Measurements from ENCODE around the gene GOLGA8S. TPM values are rescaled to one million over a fixed set of nuclear protein-coding genes. Genes with fewer than 3 reads are reported as not detected.
"Not testable (repeated sequence)": the region's sequence is repeated elsewhere in the genome, so short reads cannot be mapped to it uniquely, and the experiment has no call there.

The GOLGA8S gene, protein sequence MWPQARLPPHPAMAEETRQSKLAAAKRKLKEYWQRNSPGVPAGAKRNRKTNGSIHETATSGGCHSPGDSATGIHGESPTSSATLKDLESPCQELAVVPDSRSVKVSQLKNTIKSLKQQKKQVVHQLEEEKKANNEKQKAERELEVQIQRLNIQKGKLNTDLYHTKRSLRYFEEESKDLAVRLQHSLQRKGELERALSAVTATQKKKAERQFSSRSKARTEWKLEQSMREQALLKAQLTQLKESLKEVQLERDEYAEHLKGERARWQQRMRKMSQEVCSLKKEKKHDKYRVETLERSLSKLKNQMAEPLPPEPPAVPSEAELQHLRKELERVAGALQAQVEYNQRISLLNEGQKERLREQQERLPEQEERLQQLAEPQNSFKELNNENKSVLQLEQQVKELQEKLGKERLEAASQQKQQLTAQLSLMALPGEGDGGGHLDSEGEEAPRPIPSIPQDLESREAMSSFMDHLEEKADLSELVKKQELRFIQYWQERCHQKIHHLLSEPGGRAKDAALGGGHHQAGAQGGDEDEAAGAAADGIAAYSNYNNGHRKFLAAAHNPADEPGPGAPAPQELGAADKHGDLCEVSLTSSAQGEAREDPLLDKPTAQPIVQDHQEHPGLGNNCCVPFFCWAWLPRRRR
- 0.02 and 0.04 TPM in 2 replicates for polyA plus RNA-seq (2011; rRNA removed)
- not detected in 2 replicates for polyA minus RNA-seq (2011; rRNA and poly(A)+ RNA removed)

DNA sequence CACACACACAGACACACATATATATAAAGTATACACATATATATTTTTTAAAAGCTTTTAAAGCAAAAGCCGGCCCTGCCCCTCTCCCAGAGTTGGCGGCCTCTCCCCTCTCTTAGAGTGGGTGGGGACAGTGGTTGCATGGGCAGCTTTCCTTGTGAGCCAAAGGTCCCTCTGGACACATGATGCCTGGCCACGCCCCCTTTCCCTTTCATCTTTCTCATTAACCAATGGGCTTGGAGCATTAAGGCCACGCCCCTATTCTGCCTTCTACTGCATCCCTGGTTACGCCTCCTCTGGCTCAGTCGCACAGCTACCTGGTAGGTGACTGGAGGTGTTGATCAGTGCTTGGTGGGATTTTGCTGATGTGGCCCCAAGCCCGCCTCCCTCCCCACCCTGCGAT lies at the start of gene GOLGA8S:
TSS of gene GOLGA8S (plus strand) at position 301 of the 400 bp plus-strand sequence. CDS start at position 363, 62 bp downstream.
- DNase-seq (ENCODE audit: low read depth, low spot score); H3K27me3 ChIP-seq (ENCODE audit: control insufficient read depth, insufficient read depth, low read length); H3K27ac ChIP-seq (ENCODE audit: low read depth, low read length); H3K9me3 ChIP-seq (ENCODE audit: control insufficient read depth, insufficient read depth, low read length); H3K4me3 ChIP-seq (ENCODE audit: low read depth, low read length); CTCF ChIA-PET; POLR2A ChIA-PET: not testable (repeated sequence)

DNA sequence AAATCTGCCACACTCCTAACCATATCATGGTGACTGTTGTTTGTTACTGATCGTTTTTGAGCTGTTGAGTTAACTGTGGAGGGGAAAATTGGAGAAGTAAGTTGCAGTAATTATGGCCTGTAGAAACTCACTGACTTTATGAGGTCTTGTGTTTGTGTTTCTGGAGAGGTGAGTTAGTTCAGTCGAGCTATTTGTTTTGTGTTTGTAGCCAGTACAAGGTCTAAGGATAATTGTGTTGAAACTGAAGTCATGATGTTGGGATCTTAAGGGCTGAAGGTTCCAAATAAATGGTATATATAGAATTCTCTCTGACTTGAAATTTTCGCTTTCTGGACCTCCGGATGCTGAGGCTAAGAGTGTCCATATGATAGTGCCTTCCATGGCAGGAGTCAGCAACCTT lies 49.7 kb upstream of the GOLGA8S start:
- H3K27ac ChIP-seq (ENCODE audit: low read depth, low read length); POLR2A ChIA-PET; H3K9me3 ChIP-seq (ENCODE audit: control insufficient read depth, insufficient read depth, low read length); CTCF ChIA-PET; H3K27me3 ChIP-seq (ENCODE audit: control insufficient read depth, insufficient read depth, low read length); DNase-seq (ENCODE audit: low read depth, low spot score): not testable (repeated sequence)
- H3K4me3 ChIP-seq (ENCODE audit: low read depth, low read length): peak overlapping the region; percentile 27

DNA sequence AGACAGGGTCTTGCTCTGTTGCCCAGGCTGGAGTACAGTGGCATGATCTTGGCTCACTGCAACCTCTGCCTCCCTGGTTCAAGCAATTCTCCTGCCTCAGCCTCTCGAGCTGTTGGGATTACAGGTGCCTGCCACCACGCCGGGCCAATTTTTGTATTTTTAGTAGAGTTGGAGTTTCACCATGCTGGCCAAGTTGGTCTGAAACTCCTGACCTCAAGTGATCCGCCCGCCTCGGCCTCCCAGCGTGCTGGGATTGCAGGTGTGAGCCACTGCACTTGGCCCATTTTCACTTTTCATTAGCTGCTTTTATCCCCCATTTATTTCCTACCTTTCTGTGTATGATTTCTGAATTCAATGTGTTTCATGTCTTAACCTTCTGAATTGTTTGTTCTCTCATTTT lies 48.6 kb upstream of the GOLGA8S start:
- H3K27me3 ChIP-seq (ENCODE audit: control insufficient read depth, insufficient read depth, low read length); H3K4me3 ChIP-seq (ENCODE audit: low read depth, low read length); H3K9me3 ChIP-seq (ENCODE audit: control insufficient read depth, insufficient read depth, low read length); DNase-seq (ENCODE audit: low read depth, low spot score); H3K27ac ChIP-seq (ENCODE audit: low read depth, low read length); POLR2A ChIA-PET; CTCF ChIA-PET: not testable (repeated sequence)

GRCh38 chr15:23311233-23311632 lies 43.3 kb upstream of the GOLGA8S start:
- H3K27me3 ChIP-seq (ENCODE audit: control insufficient read depth, insufficient read depth, low read length); DNase-seq (ENCODE audit: low read depth, low spot score); H3K27ac ChIP-seq (ENCODE audit: low read depth, low read length); H3K4me3 ChIP-seq (ENCODE audit: low read depth, low read length); POLR2A ChIA-PET; CTCF ChIA-PET; H3K9me3 ChIP-seq (ENCODE audit: control insufficient read depth, insufficient read depth, low read length): not testable (repeated sequence)

DNA sequence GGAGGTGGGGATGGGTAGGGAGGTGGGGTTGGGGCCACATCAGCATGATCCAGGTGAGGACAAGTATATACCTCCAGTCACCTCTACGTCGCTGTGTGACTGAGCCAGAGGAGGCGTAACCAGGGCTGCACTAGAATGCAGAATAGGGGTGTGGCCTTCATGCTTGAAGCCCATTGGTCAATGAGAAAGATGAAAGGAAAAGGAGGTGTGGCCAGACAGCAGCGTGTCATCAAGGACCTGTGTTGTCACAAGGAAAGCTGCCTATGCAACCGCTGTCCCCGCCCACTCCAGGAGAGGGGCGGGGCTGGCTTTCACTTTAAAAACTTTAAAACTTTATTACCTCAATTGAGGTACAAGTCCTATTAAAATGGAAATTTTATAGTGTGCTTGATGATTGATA lies 20.5 kb upstream of the GOLGA8S start, which contains the start of gene GOLGA6L26:
TSS of gene GOLGA6L26 (minus strand) at position 101 of the 400 bp plus-strand sequence. CDS start at position 40, 61 bp downstream.
- H3K27ac ChIP-seq (ENCODE audit: low read depth, low read length); CTCF ChIA-PET: not testable (repeated sequence)

DNA sequence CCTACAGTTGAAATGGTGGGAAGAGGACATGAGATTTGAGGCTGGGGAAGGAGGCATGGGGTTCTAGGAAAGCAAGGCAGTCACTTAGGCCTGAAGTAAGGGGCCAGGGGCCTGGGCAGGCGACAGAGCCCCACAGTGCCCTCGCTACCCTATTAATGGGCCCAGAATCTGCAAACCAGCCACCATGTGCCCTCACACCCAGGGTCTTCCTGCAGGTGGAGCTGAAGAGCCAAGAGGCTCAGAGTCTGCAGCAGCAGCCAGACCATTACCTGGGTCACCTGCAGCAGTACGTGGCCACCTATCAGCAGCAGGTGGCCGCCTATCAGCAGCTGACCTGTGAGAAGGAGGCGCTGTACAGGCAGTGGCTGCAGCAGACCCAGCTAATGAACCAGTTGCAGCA lies 8.1 kb downstream of the GOLGA8S start:
- H3K27me3 ChIP-seq (ENCODE audit: control insufficient read depth, insufficient read depth, low read length); CTCF ChIA-PET; DNase-seq (ENCODE audit: low read depth, low spot score); POLR2A ChIA-PET; H3K4me3 ChIP-seq (ENCODE audit: low read depth, low read length); H3K9me3 ChIP-seq (ENCODE audit: control insufficient read depth, insufficient read depth, low read length); H3K27ac ChIP-seq (ENCODE audit: low read depth, low read length): not testable (repeated sequence)

More for the DNA sequence above, 20.5 kb upstream of the GOLGA8S start, which contains the start of gene GOLGA6L26:
- H3K9me3 ChIP-seq (ENCODE audit: control insufficient read depth, insufficient read depth, low read length); H3K4me3 ChIP-seq (ENCODE audit: low read depth, low read length); H3K27me3 ChIP-seq (ENCODE audit: control insufficient read depth, insufficient read depth, low read length); POLR2A ChIA-PET; DNase-seq (ENCODE audit: low read depth, low spot score): not testable (repeated sequence)

DNA sequence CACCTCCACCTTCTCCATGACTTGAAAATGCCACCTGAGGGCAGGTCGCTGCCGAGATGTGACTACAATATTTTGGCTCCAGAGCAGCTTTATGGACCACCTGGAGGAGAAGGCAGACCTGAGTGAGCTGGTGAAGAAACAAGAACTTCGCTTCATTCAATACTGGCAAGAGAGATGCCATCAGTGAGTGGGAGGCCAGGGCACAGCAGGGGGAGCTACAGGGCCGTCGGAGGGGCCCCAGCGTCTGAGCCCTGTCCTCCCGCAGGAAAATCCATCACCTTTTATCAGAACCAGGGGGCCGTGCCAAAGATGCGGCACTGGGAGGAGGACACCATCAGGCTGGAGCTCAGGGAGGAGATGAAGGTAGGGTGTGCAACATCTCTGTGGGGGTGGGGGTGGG lies 9.7 kb downstream of the GOLGA8S start:
- not testable (repeated sequence) for H3K27ac ChIP-seq (ENCODE audit: low read depth, low read length)

DNA sequence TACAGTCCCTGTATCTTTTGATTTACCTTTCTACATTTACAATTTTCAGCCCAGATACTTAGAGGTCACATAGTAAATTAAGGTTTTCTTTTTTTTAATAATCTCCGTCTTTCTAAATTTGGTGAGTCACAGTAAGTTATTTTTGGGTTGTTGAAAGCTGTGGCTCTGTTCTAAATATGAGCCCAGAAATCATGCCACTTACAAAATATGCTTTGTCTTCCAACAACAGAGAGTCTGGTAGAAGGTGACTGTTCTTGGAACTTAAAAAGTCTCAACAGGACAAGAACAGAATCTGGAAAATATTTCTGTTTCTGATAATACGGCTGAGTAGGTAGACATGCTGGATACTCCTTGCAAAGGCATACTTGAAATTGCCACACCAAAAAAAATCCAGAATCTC lies 16.0 kb downstream of the GOLGA8S start:
- H3K27ac ChIP-seq (ENCODE audit: low read depth, low read length): no peak overlapping the region
- ChIA-PET CTCF (no interaction called here), POLR2A (no interaction called here)
- peaks cover 19% of the 10 kb centered on the region for H3K9me3 ChIP-seq (ENCODE audit: control insufficient read depth, insufficient read depth, low read length)
- H3K4me3 ChIP-seq (ENCODE audit: low read depth, low read length): no peak overlapping the region
- no peak for DNase-seq (ENCODE audit: low read depth, low spot score)
- H3K27me3 ChIP-seq (ENCODE audit: control insufficient read depth, insufficient read depth, low read length): no peaks in the 10 kb centered on the region
- TF ChIP-seq, protein P1, sequence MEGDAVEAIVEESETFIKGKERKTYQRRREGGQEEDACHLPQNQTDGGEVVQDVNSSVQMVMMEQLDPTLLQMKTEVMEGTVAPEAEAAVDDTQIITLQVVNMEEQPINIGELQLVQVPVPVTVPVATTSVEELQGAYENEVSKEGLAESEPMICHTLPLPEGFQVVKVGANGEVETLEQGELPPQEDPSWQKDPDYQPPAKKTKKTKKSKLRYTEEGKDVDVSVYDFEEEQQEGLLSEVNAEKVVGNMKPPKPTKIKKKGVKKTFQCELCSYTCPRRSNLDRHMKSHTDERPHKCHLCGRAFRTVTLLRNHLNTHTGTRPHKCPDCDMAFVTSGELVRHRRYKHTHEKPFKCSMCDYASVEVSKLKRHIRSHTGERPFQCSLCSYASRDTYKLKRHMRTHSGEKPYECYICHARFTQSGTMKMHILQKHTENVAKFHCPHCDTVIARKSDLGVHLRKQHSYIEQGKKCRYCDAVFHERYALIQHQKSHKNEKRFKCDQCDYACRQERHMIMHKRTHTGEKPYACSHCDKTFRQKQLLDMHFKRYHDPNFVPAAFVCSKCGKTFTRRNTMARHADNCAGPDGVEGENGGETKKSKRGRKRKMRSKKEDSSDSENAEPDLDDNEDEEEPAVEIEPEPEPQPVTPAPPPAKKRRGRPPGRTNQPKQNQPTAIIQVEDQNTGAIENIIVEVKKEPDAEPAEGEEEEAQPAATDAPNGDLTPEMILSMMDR (IDR thresholded peaks at IDR 0.05; ENCODE audit: low read depth, low read length): no peak

More for the DNA sequence above, 9.7 kb downstream of the GOLGA8S start:
- DNase-seq (ENCODE audit: low read depth, low spot score); H3K27me3 ChIP-seq (ENCODE audit: control insufficient read depth, insufficient read depth, low read length); CTCF ChIA-PET; H3K4me3 ChIP-seq (ENCODE audit: low read depth, low read length); H3K9me3 ChIP-seq (ENCODE audit: control insufficient read depth, insufficient read depth, low read length); POLR2A ChIA-PET: not testable (repeated sequence)

GRCh38 chr15:23371134-23371533 lies 16.6 kb downstream of the GOLGA8S start:
- H3K4me3 ChIP-seq (ENCODE audit: low read depth, low read length); POLR2A ChIA-PET; CTCF ChIA-PET; DNase-seq (ENCODE audit: low read depth, low spot score); H3K27me3 ChIP-seq (ENCODE audit: control insufficient read depth, insufficient read depth, low read length); H3K27ac ChIP-seq (ENCODE audit: low read depth, low read length): not testable (repeated sequence)
- H3K9me3 ChIP-seq (ENCODE audit: control insufficient read depth, insufficient read depth, low read length): peaks cover 19% of the 10 kb centered on the region

DNA sequence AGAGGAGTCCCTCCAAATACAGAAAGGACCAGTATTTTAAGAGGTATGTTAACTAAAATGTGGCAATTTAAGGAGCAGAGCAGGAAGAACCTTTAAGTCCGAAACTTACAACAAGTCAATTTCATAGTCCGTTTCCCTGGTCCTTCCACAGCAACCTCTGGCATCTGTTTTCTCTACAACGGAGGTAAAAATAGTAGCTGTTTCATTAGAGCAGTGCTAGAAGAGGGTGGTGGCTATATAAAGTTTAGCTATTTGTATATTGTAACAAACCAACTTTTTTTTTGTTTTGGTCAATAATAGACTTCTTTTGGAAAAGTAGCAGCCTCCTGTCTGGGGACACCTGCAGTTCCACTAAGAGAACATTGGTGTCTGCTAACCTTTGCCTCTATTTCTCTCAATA lies 17.3 kb downstream of the GOLGA8S start:
- POLR2A ChIA-PET; H3K4me3 ChIP-seq (ENCODE audit: low read depth, low read length); H3K27me3 ChIP-seq (ENCODE audit: control insufficient read depth, insufficient read depth, low read length); CTCF ChIA-PET; H3K27ac ChIP-seq (ENCODE audit: low read depth, low read length); DNase-seq (ENCODE audit: low read depth, low spot score): not testable (repeated sequence)
- peaks cover 19% of the 10 kb centered on the region for H3K9me3 ChIP-seq (ENCODE audit: control insufficient read depth, insufficient read depth, low read length)
